Suprapubic skin (tissue), 4 donors: ENCODE results near the gene FUCA1.

Experiments
- CTCF ChIP-seq, 2 donors: fragments of 200-600 bp in 1 of 2; fragments of 450-650 bp in 1 of 2; sonication (generic) in 1 of 2; IDR thresholded peaks; one replicate each; pipeline ENCODE4 v1.5.1; 2016 to 2019; ENCODE audit warnings: antibody characterized with exemption in 2 of 2, mild to moderate bottlenecking in 1 of 2, moderate library complexity in 1 of 2
- EP300 ChIP-seq: sonication (generic); formaldehyde crosslinking; IDR thresholded peaks from one replicate; pipeline ENCODE4 v1.6.1; 2017; ENCODE audit warnings: antibody characterized with exemption
- POLR2AphosphoS5 ChIP-seq, 3 donors: sonication (generic); formaldehyde crosslinking; IDR thresholded peaks; one replicate each; pipeline ENCODE4 v1.6.1; 2017; ENCODE audit warnings: antibody characterized with exemption in 3 of 3

GRCh38 chr1:23915466-23915865 lies 47.4 kb upstream of the FUCA1 start:
- TF ChIP-seq CTCF (IDR thresholded peaks at IDR 0.05) (no peak), EP300 (no peak), POLR2AphosphoS5 (IDR thresholded peaks at IDR 0.05) (no peak)
